Activated naive CD8-positive, alpha-beta T cell (primary cell): ENCODE data around the gene ZNF106.

Experiments used
- H3K27ac Mint-ChIP-seq: one replicate; pipeline ENCODE4 v1.8.0; 2021; ENCODE audit warnings: mixed read lengths
- H3K27me3 Mint-ChIP-seq: one replicate; pipeline ENCODE4 v1.8.0; 2021; ENCODE audit warnings: mixed read lengths
- H3K36me3 Mint-ChIP-seq: one replicate; pipeline ENCODE4 v1.8.0; 2021; ENCODE audit warnings: mixed read lengths
- H3K4me1 Mint-ChIP-seq: one replicate; pipeline ENCODE4 v1.8.0; 2021; ENCODE audit warnings: low read depth, mixed read lengths
- H3K4me3 Mint-ChIP-seq: one replicate; pipeline ENCODE4 v1.8.0; 2021; ENCODE audit warnings: mild to moderate bottlenecking, mixed read lengths
- H3K9me3 Mint-ChIP-seq: one replicate; pipeline ENCODE4 v1.8.0; 2021; ENCODE audit warnings: low read depth, mixed read lengths

The ZNF106 gene

DNA sequence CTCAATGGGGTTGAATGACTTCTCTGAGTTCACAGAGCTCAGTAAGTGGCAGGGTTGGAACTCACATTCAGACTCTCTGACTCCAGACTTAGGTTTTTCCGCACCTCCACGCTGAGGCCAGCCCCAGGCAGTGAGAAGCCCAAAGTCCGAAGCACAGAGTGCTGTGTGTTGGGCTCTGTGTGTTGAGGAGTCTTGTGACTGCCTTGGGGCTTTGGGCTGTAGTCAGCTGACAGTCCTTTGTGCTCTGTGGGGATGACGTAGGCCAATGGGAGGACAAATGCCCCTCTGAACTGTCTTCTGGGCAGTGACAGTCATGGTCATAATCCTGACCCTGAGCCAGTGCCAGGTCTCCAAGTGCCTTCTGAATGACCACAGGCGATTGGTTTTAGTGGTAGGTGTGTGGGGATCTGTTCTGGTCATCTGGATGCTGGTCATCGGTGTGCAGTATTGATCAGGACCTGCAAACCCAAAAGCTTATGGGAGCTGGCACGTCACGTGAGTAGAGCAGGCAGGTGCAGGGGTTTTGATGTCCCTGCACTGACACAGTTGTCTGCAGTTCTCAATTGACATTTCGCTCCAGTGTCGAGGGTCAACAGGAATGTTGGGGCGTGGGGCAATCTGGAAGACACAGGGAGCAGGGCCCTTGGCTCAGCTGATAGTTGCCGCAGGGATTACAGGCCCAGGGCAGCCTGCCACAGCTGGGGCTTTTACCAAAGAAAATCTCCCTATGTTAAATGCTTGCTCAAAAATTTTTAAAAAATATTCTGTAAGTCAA is 86.3 kb downstream of the ZNF106 start:
- no peaks in the 10 kb centered on the region for H3K9me3 Mint-ChIP-seq
- no peak overlapping the region for H3K4me3 Mint-ChIP-seq
- no peaks in the 10 kb centered on the region for H3K4me1 Mint-ChIP-seq
- no peak overlapping the region for H3K27ac Mint-ChIP-seq
- H3K36me3 Mint-ChIP-seq: peaks cover 2% of the 10 kb centered on the region
- H3K27me3 Mint-ChIP-seq: no peaks in the 10 kb centered on the region

DNA sequence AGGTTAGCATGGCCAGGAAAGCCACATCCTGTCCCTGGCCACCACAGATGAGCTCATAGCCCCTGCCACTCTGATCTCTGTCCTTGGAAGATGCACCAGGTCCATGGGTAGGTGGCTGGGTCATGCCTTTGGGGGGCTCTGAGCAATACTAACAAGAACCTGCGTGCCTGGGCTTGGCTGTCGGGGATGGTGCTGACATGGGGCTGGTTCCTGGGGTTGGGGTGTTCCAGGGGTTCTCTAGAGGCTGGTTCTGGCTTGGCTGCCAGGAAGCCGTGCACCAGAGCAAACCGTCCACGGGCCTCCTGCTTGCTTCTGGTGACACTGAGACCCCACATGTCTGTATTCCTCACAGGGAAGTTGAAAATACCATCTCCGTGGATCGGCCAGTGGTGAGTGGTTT is 87.6 kb downstream of the ZNF106 start:
- Mint-ChIP-seq H3K4me1 (no peaks in the 10 kb centered on the region), H3K36me3 (peaks cover 2% of the 10 kb centered on the region), H3K9me3 (no peaks in the 10 kb centered on the region), H3K27me3 (no peaks in the 10 kb centered on the region), H3K27ac (no peak overlapping the region), H3K4me3 (no peak overlapping the region)

DNA sequence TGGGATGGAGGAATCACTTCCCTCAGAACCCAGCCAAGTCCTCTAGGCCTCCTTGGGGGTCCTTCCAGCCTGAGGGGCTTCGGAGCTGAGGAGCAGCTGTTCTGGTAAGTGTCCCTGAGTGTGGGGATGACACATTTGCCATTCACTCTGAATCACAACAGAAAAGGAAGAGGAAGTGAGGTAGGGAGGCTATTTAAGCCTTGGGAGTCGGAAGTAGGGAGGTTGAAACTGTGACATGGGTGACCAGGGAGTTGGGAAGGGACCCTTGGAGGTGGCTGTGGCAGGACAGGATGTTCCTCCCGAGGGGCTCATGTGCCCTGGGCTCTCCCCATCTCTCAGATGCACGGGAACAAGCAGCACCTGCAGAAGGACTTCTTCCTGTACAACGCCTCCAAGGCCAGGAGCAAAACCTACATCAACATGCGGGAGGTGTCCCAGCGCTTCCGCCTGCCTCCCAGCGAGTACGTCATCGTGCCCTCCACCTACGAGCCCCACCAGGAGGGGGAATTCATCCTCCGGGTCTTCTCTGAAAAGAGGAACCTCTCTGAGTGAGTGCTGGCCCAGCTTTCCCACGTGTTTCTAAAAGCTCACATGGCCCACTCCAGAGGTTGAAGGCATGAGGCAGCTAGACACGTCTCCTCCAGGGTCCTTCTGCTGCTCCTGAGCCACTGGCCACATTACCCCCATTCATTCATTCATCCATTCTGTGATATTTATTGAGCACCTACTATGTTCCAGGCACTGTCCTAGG is 88.3 kb downstream of the ZNF106 start:
- Mint-ChIP-seq H3K4me1 (no peaks in the 10 kb centered on the region), H3K36me3 (peaks cover 2% of the 10 kb centered on the region), H3K27ac (no peak overlapping the region), H3K9me3 (no peaks in the 10 kb centered on the region), H3K27me3 (no peaks in the 10 kb centered on the region), H3K4me3 (no peak overlapping the region)

GRCh38 chr15:42401544-42402454 is 89.1 kb downstream of the ZNF106 start:
- no peaks in the 10 kb centered on the region for H3K9me3 Mint-ChIP-seq
- no peak overlapping the region for H3K27ac Mint-ChIP-seq
- H3K4me3 Mint-ChIP-seq: no peak overlapping the region
- H3K4me1 Mint-ChIP-seq: no peaks in the 10 kb centered on the region
- peaks cover 2% of the 10 kb centered on the region for H3K36me3 Mint-ChIP-seq
- H3K27me3 Mint-ChIP-seq: no peaks in the 10 kb centered on the region

- no peaks in the 10 kb centered on the region for H3K27me3 Mint-ChIP-seq
- H3K4me1 Mint-ChIP-seq: no peaks in the 10 kb centered on the region
- no peaks in the 10 kb centered on the region for H3K9me3 Mint-ChIP-seq
- no peak overlapping the region for H3K4me3 Mint-ChIP-seq
- H3K27ac Mint-ChIP-seq: no peak overlapping the region
- no peaks in the 10 kb centered on the region for H3K36me3 Mint-ChIP-seq
Measured at GRCh38 chr15:42395838-42396237, 95.1 kb downstream of the ZNF106 start.

DNA sequence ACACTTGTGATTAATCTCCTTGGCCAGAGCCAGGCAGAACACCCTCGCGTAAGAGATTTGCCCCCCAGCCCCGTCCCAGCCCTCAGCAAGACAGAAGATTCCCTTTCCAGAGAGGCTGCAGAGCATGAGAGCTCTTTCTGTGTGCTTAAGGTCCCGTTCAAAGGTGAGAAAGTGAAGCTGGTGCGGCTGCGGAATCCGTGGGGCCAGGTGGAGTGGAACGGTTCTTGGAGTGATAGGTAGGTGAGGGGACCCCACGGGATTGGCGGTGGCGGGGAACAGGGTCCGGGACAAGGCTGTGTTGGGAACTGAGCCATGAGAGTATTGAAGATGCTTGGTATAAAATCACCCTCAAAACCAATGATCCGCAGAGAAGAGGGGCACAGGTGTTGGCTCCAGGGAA is 96.8 kb downstream of the ZNF106 start:
- Mint-ChIP-seq H3K9me3 (no peaks in the 10 kb centered on the region), H3K4me1 (no peaks in the 10 kb centered on the region), H3K27me3 (no peaks in the 10 kb centered on the region), H3K27ac (no peak overlapping the region), H3K4me3 (no peak overlapping the region), H3K36me3 (peaks cover 2% of the 10 kb centered on the region)

DNA sequence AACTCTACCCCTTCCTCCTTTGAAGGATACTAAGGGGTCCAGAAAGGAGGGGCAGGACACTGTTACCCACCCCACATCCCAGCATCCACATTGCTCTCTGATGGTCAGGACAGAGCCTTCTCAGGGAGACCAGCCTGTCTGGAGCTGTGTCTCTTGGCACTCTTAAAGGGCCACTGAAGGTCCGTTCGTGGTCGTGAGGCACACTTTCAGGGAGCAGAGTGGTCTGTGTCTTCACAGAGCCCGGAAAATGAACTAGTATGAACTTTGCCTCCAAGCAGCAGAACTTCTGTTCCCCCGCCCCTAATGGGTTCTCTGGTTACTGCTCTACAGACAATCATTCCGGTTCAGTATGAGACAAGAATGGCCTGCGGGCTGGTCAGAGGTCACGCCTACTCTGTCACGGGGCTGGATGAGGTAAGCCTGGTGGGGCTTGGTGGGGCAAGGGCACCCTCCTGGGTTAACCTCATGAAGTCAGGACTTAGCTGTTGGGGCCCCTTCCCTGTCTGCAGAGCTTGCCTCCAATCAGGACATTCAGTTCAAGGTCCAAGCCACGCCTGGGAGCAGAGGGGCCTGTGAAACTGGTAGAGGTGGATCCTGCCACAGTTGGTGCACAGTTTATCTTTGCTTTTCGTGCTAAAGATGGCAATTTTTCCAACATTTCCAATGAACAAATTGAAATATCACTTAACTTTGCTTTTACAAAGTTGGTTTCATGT is 98.5 kb downstream of the ZNF106 start:
- Mint-ChIP-seq H3K27ac (no peak overlapping the region), H3K36me3 (peaks cover 2% of the 10 kb centered on the region), H3K4me1 (no peaks in the 10 kb centered on the region), H3K4me3 (no peak overlapping the region), H3K9me3 (no peaks in the 10 kb centered on the region), H3K27me3 (no peaks in the 10 kb centered on the region)

DNA sequence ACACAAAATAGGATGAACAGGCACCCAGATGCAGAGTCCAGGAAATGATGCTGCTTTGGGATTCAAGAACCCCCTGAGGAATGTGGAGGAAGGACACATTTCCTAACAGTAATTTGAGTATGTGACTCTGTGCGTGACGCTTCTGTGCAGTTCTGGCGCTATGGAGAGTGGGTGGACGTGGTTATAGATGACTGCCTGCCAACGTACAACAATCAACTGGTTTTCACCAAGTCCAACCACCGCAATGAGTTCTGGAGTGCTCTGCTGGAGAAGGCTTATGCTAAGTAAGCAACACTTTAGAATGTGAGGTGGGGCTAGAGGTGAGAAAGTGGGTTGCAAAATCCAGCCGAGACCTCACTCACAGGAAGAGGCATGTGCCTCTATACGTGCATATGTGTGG is 103.3 kb downstream of the ZNF106 start:
- Mint-ChIP-seq H3K9me3 (no peaks in the 10 kb centered on the region), H3K4me1 (no peaks in the 10 kb centered on the region), H3K27ac (no peak overlapping the region), H3K36me3 (peaks cover 5% of the 10 kb centered on the region), H3K27me3 (no peaks in the 10 kb centered on the region), H3K4me3 (no peak overlapping the region)

- Mint-ChIP-seq H3K4me1 (no peaks in the 10 kb centered on the region), H3K9me3 (no peaks in the 10 kb centered on the region), H3K36me3 (peaks cover 5% of the 10 kb centered on the region), H3K27ac (no peak overlapping the region), H3K4me3 (no peak overlapping the region), H3K27me3 (no peaks in the 10 kb centered on the region)
Measured at GRCh38 chr15:42385980-42386700, 104.8 kb downstream of the ZNF106 start.

- no peaks in the 10 kb centered on the region for H3K4me1 Mint-ChIP-seq
- H3K9me3 Mint-ChIP-seq: no peaks in the 10 kb centered on the region
- peaks cover 5% of the 10 kb centered on the region for H3K36me3 Mint-ChIP-seq
- H3K27me3 Mint-ChIP-seq: no peaks in the 10 kb centered on the region
- no peak overlapping the region for H3K4me3 Mint-ChIP-seq
- H3K27ac Mint-ChIP-seq: no peak overlapping the region
Measured at GRCh38 chr15:42385206-42385979, 105.5 kb downstream of the ZNF106 start.

DNA sequence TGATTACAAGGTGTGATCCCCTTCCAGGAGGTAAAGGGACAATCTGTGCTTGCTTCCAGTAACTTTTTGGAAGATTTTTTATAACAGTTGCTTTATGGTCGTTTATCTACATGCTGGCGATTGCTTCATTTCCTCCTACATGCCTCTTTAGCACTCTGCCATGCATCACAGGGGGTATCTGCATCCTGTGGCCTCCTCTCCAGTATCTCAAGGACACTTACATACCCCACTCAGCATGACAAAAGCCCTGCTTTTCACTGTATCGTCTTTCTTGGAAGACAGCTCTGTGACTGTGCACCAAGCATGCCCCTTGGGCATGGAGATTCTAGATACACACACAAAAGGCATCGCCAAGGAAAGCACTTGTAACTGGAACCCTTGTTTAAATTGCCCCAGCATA is 106.3 kb downstream of the ZNF106 start:
- no peaks in the 10 kb centered on the region for H3K9me3 Mint-ChIP-seq
- H3K27me3 Mint-ChIP-seq: no peaks in the 10 kb centered on the region
- H3K4me3 Mint-ChIP-seq: no peak overlapping the region
- no peak overlapping the region for H3K27ac Mint-ChIP-seq
- peaks cover 2% of the 10 kb centered on the region for H3K36me3 Mint-ChIP-seq
- no peaks in the 10 kb centered on the region for H3K4me1 Mint-ChIP-seq

- Mint-ChIP-seq H3K27me3 (no peaks in the 10 kb centered on the region), H3K36me3 (peaks cover 10% of the 10 kb centered on the region), H3K27ac (no peak overlapping the region), H3K4me3 (no peak overlapping the region), H3K4me1 (no peaks in the 10 kb centered on the region), H3K9me3 (peaks cover 13% of the 10 kb centered on the region)
Measured at GRCh38 chr15:42378011-42378410, 112.9 kb downstream of the ZNF106 start.

DNA sequence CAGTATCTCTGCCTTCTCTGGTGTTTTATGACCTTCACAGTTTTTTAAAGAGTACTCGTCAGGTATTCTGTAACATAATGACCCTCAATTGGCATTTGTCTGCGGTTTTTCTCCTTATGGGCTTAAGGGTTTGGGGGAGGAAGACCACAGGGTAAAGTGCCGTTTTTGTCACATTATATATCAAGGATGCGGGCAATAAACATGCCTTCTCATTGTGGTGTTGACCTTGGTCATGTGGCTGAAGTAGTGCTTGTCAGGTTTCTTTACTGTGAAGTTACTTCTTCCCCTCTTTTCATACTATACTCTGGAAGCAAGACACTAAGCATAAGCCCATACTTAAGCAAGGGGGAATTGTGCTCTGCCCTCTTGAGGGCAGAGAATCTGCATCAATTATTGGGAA is 115.0 kb downstream of the ZNF106 start:
- H3K27ac Mint-ChIP-seq: no peak overlapping the region
- no peaks in the 10 kb centered on the region for H3K27me3 Mint-ChIP-seq
- H3K36me3 Mint-ChIP-seq: peaks cover 7% of the 10 kb centered on the region
- no peak overlapping the region for H3K4me3 Mint-ChIP-seq
- H3K9me3 Mint-ChIP-seq: peaks cover 13% of the 10 kb centered on the region
- H3K4me1 Mint-ChIP-seq: no peaks in the 10 kb centered on the region
